K562 (cell line): Measurements from ENCODE around the gene TRMT10B. TPM values are rescaled to one million over a fixed set of nuclear protein-coding genes. Genes with fewer than 3 reads are reported as not detected.

Experiments
- CTBP1 ChIP-seq: fragments of 450-650 bp; IDR thresholded peaks from 2 replicates; pipeline ENCODE4 v1.6.1; 2016; ENCODE audit warnings: borderline replicate concordance
- HDAC6 ChIP-seq: IDR thresholded peaks from 2 replicates; pipeline ENCODE4 v1.6.1; 2012; ENCODE audit warnings: low read depth, mild to moderate bottlenecking, control low read depth, inconsistent platforms, low read length, moderate library complexity
- MAFG ChIP-seq: fragments of 450-650 bp; conservative IDR thresholded peaks from 2 replicates; pipeline ENCODE4 v1.6.1; 2016; ENCODE audit warnings: missing genetic modification characterization, missing compliant biosample characterization
- TARDBP ChIP-seq: fragments of 450-650 bp; IDR thresholded peaks from 2 replicates; pipeline ENCODE4 v1.6.1; 2016
- ZBED1 ChIP-seq: IDR thresholded peaks from 2 replicates; pipeline ENCODE4 v1.6.1; 2014
- ZBTB1 ChIP-seq: sonication (generic); formaldehyde crosslinking; IDR thresholded peaks from 2 replicates; pipeline ENCODE4 v1.8.1; 2023; ENCODE audit warnings: missing genetic modification reagents, low read depth, mild to moderate bottlenecking, borderline replicate concordance
- ZBTB17 ChIP-seq: fragments of 450-650 bp; formaldehyde crosslinking; IDR thresholded peaks from 2 replicates; pipeline ENCODE4 v1.4.0; 2020; ENCODE audit warnings: mild to moderate bottlenecking
- ZNF384 ChIP-seq: IDR thresholded peaks from 2 replicates; pipeline ENCODE4 v1.6.1; 2012; ENCODE audit warnings: low read depth, low read length, improper control_type of control experiment
- ZNF668 ChIP-seq: fragments of 250-450 bp; sonication (Bioruptor Pico); IDR thresholded peaks from 2 replicates; pipeline ENCODE4 v1.8.0; 2022; ENCODE audit warnings: mild to moderate bottlenecking, inconsistent platforms
- ZNF766 ChIP-seq: fragments of 200-800 bp; sonication (Bioruptor generic); conservative IDR thresholded peaks from 2 replicates; pipeline ENCODE4 v1.6.1; 2016; ENCODE audit warnings: missing genetic modification characterization, missing compliant biosample characterization
- polyA plus RNA-seq, 8 experiments: library from polyadenylated mRNA; depleted of rRNA in 4 of 8; stranded (reverse) in 5 of 8; unstranded in 3 of 8; fragments of >200 nt; fragmentation: Nextera tagmentation in 2 of 8; fragmentation: Illumina TruSeq in 1 of 8; extraction: Ambion mirVana in 2 of 8; extraction: Trizol in 1 of 8; gene quantifications; 2 replicates each; pipeline versions ENCODE4 v1.2.1 to v1.2.3, GENCODE V29; 2011 to 2014; ENCODE audit warnings: inconsistent platforms in 1 of 8, missing spikeins in 1 of 8
- total RNA-seq, 7 experiments: library from RNA; depleted of rRNA in 6 of 7; stranded (reverse); fragments of >200 nt in 6 of 7; fragmentation: Illumina TruSeq in 2 of 7; extraction: Trizol in 2 of 7; gene quantifications; 2 replicates each; pipeline versions ENCODE4 v1.2.1 to v1.2.3, GENCODE V29; 2011 to 2021; ENCODE audit warnings: low replicate concordance in 1 of 7
- TF ChIP-seq, protein P1 (sequence below): fragments of 450-650 bp; formaldehyde crosslinking; IDR thresholded peaks from 2 replicates; pipeline ENCODE4 v1.4.0; 2020; ENCODE audit warnings: mild to moderate bottlenecking, moderate library complexity
- TF ChIP-seq, protein P2 (sequence below): fragments of 150-350 bp; IDR thresholded peaks from 2 replicates; pipeline ENCODE4 v1.6.1; 2014; ENCODE audit warnings: low read depth, mild to moderate bottlenecking, low read length, borderline replicate concordance
- TF ChIP-seq, protein P3 (sequence below): fragments of 450-650 bp; IDR thresholded peaks from 2 replicates; pipeline ENCODE4 v1.6.1; 2016; ENCODE audit warnings: antibody characterized with exemption
- TF ChIP-seq, protein P4 (sequence below): fragments of 450-650 bp; IDR thresholded peaks from 2 replicates; pipeline ENCODE4 v1.6.1; 2016
- TF ChIP-seq, protein P5 (sequence below): sonication (generic); formaldehyde crosslinking; IDR thresholded peaks from 2 replicates; pipeline ENCODE4 v1.8.0; 2022; ENCODE audit warnings: missing genetic modification reagents, mild to moderate bottlenecking, borderline replicate concordance

Gene TRMT10B
- total and polyA plus RNA-seq, 9 of the 15 experiments (the other 6 are each of a cell fraction or from before 2014, with no cell fraction given) = 2.9 to 13.4 (median 7.0) TPM

DNA sequence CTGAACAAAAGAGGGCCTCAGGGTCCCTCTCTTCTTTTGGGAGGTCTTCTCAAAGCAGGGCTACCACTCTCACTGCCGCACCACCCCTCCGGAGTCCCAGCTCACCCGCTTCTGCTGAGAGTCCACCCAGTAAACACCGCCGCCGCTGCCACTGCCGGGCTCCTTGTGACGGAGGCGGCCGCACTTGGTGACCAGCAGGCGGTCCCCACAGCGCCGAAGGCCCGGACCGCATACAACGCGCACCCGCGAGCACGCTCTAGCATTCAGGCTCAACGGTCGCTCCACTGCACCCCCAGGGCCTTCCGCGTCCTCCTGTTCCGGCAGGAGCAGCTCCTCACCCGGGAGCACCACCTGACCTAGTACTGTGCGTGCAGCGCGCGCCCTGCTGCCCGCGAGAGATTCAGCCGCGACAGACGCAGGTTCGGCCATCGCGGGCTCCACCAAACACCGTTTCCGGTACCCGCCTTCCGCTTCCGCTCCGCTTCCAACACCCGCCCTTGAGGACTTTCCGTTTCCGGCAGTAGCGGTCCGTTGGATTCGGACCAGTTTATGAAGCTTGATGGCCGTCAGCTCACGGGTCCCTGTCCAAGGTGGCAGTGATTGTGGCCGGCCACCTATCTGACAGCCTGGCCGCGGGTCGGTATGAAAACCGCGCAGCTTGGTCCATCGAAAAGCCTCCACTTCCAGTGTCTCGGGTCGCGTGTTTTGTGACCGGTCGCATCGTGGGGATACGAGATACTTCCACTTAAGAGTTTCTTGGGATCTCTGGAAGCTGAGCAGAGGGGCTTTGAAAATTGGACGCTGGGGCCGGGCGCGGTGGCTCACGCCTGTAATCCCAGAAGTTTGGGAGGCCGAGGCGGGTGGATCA is 31.2 kb downstream of the TRMT10B start, which contains the start of gene EXOSC3 (continued):
- TF ChIP-seq, protein P1, sequence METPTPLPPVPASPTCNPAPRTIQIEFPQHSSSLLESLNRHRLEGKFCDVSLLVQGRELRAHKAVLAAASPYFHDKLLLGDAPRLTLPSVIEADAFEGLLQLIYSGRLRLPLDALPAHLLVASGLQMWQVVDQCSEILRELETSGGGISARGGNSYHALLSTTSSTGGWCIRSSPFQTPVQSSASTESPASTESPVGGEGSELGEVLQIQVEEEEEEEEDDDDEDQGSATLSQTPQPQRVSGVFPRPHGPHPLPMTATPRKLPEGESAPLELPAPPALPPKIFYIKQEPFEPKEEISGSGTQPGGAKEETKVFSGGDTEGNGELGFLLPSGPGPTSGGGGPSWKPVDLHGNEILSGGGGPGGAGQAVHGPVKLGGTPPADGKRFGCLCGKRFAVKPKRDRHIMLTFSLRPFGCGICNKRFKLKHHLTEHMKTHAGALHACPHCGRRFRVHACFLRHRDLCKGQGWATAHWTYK (CRISPR knock-in tag) = 0 out of 2 replicates have a peak, but pooled peaks have one; percentile 38
- TF ChIP-seq CTBP1 (peak; percentile 85; the same call in 1 of the 2 replicates), ZBTB17 (CRISPR knock-in tag) (peak; percentile 61; the same call in 1 of the 2 replicates), ZBED1 (peak; percentile 75), ZNF668 (CRISPR knock-in tag) (no peak), MAFG (tag) (no peak), HDAC6 (0 out of 2 replicates have a peak, but pooled peaks have one; percentile 8), TARDBP (no peak; the same call in 1 of the 2 replicates), ZNF384 (no peak; the same call in 1 of the 2 replicates), ZBTB1 (CRISPR knock-in tag) (0 out of 2 replicates have a peak, but pooled peaks have one; percentile 59), ZNF766 (CRISPR knock-in tag) (peak; percentile 86)
- TF ChIP-seq, protein P2, sequence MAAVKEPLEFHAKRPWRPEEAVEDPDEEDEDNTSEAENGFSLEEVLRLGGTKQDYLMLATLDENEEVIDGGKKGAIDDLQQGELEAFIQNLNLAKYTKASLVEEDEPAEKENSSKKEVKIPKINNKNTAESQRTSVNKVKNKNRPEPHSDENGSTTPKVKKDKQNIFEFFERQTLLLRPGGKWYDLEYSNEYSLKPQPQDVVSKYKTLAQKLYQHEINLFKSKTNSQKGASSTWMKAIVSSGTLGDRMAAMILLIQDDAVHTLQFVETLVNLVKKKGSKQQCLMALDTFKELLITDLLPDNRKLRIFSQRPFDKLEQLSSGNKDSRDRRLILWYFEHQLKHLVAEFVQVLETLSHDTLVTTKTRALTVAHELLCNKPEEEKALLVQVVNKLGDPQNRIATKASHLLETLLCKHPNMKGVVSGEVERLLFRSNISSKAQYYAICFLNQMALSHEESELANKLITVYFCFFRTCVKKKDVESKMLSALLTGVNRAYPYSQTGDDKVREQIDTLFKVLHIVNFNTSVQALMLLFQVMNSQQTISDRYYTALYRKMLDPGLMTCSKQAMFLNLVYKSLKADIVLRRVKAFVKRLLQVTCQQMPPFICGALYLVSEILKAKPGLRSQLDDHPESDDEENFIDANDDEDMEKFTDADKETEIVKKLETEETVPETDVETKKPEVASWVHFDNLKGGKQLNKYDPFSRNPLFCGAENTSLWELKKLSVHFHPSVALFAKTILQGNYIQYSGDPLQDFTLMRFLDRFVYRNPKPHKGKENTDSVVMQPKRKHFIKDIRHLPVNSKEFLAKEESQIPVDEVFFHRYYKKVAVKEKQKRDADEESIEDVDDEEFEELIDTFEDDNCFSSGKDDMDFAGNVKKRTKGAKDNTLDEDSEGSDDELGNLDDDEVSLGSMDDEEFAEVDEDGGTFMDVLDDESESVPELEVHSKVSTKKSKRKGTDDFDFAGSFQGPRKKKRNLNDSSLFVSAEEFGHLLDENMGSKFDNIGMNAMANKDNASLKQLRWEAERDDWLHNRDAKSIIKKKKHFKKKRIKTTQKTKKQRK = no peak
- TF ChIP-seq, protein P3, sequence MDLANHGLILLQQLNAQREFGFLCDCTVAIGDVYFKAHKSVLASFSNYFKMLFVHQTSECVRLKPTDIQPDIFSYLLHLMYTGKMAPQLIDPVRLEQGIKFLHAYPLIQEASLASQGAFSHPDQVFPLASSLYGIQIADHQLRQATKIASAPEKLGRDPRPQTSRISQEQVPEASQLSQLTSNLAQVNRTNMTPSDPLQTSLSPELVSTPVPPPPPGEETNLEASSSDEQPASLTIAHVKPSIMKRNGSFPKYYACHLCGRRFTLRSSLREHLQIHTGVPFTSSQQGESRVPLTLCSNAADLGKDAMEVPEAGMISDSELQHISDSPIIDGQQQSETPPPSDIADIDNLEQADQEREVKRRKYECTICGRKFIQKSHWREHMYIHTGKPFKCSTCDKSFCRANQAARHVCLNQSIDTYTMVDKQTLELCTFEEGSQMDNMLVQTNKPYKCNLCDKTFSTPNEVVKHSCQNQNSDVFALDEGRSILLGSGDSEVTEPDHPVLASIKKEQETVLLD = no peak
- TF ChIP-seq, protein P4, sequence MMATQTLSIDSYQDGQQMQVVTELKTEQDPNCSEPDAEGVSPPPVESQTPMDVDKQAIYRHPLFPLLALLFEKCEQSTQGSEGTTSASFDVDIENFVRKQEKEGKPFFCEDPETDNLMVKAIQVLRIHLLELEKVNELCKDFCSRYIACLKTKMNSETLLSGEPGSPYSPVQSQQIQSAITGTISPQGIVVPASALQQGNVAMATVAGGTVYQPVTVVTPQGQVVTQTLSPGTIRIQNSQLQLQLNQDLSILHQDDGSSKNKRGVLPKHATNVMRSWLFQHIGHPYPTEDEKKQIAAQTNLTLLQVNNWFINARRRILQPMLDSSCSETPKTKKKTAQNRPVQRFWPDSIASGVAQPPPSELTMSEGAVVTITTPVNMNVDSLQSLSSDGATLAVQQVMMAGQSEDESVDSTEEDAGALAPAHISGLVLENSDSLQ = peak; percentile 88
- TF ChIP-seq, protein P5, sequence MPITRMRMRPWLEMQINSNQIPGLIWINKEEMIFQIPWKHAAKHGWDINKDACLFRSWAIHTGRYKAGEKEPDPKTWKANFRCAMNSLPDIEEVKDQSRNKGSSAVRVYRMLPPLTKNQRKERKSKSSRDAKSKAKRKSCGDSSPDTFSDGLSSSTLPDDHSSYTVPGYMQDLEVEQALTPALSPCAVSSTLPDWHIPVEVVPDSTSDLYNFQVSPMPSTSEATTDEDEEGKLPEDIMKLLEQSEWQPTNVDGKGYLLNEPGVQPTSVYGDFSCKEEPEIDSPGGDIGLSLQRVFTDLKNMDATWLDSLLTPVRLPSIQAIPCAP (CRISPR knock-in tag) = no peak
